Keratinocyte (primary cell): Measurements from ENCODE around the gene NDUFB6.

Source experiments
- EZH2 ChIP-seq: IDR thresholded peaks from one replicate; pipeline ENCODE4 v1.6.1; 2012; ENCODE audit warnings: inconsistent platforms, mild to moderate bottlenecking, low read length, moderate library complexity
- TF ChIP-seq, protein P1 (sequence below), 3 experiments: IDR thresholded peaks in 1 of 3; conservative IDR thresholded peaks in 1 of 3; optimal IDR thresholded peaks in 1 of 3; 2 replicates in 2 of 3; 3 replicates in 1 of 3; pipeline versions ENCODE3 to v1.5.1; 2011; ENCODE audit warnings: low read length in 3 of 3, mild to moderate bottlenecking in 3 of 3, moderate library complexity in 2 of 3, control low read depth in 1 of 3, inconsistent platforms in 1 of 3; ENCODE audit not compliant: insufficient read depth in 2 of 3; ENCODE audit errors: extremely low read depth in 1 of 3

GRCh38 chr9:32581512-32582143 lies 8.7 kb upstream of the NDUFB6 start:
- no peak for TF ChIP-seq EZH2
- TF ChIP-seq, protein P1, sequence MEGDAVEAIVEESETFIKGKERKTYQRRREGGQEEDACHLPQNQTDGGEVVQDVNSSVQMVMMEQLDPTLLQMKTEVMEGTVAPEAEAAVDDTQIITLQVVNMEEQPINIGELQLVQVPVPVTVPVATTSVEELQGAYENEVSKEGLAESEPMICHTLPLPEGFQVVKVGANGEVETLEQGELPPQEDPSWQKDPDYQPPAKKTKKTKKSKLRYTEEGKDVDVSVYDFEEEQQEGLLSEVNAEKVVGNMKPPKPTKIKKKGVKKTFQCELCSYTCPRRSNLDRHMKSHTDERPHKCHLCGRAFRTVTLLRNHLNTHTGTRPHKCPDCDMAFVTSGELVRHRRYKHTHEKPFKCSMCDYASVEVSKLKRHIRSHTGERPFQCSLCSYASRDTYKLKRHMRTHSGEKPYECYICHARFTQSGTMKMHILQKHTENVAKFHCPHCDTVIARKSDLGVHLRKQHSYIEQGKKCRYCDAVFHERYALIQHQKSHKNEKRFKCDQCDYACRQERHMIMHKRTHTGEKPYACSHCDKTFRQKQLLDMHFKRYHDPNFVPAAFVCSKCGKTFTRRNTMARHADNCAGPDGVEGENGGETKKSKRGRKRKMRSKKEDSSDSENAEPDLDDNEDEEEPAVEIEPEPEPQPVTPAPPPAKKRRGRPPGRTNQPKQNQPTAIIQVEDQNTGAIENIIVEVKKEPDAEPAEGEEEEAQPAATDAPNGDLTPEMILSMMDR (optimal IDR thresholded peaks at IDR 0.05 in 1 of 3, IDR thresholded peaks at IDR 0.05 in 1 of 3, conservative IDR thresholded peaks at IDR 0.05 in 1 of 3; ENCODE audit: extremely low read depth in 1 of 3, insufficient read depth in 2 of 3, low read length in 3 of 3): peak; percentile 54 to 64 (median 63)
